GM23338 (cell line): ENCODE results near the gene MAP1B. TPM values are rescaled to one million over a fixed set of nuclear protein-coding genes. Genes with fewer than 3 reads are reported as not detected.

Experiments used
- ATAC-seq: fragments of 200-7000 bp; cut with Tn5 transposase; 3 replicates; pipeline ENCODE4 v1.9.1; 2020
- DNase-seq: peaks from one replicate; pipeline ENCODE4 v3.0.0-alpha.2; 2015; ENCODE audit warnings: low spot score
- H2AFZ ChIP-seq: fragments of 200-600 bp; sonication (generic); 2 replicates; pipeline ENCODE4 v1.8.0; 2016; ENCODE audit warnings: antibody characterized with exemption, mild to moderate bottlenecking, moderate library complexity
- H3F3A ChIP-seq: fragments of 200-600 bp; sonication (generic); replicated peaks from 2 replicates; pipeline ENCODE4 v1.8.0; 2017; ENCODE audit warnings: antibody characterized with exemption, mixed run types, low read depth
- H3K27ac ChIP-seq: fragments of 200-600 bp; sonication (generic); 2 replicates; pipeline ENCODE4 v1.6.1; 2016; ENCODE audit warnings: low read depth
- H3K27me3 ChIP-seq: fragments of 200-600 bp; sonication (generic); 2 replicates; pipeline ENCODE4 v1.8.0; 2016; ENCODE audit warnings: mild to moderate bottlenecking, mixed run types, moderate library complexity; ENCODE audit not compliant: insufficient read depth
- H3K36me3 ChIP-seq: fragments of 200-600 bp; sonication (generic); 2 replicates; pipeline ENCODE4 v1.8.0; 2016; ENCODE audit warnings: mild to moderate bottlenecking; ENCODE audit not compliant: insufficient read depth
- H3K4me1 ChIP-seq: fragments of 200-600 bp; sonication (generic); 2 replicates; pipeline ENCODE4 v1.8.0; 2016; ENCODE audit warnings: mild to moderate bottlenecking, moderate library complexity; ENCODE audit not compliant: insufficient read depth
- H3K4me2 ChIP-seq: fragments of 200-600 bp; sonication (generic); 2 replicates; pipeline ENCODE4 v1.7.1; 2017; ENCODE audit warnings: mixed run types
- H3K4me3 ChIP-seq: fragments of 200-600 bp; sonication (generic); 2 replicates; pipeline ENCODE4 v1.6.1; 2016; ENCODE audit warnings: mixed run types
- H3K79me2 ChIP-seq: fragments of 200-600 bp; sonication (generic); replicated peaks from 2 replicates; pipeline ENCODE4 v1.8.0; 2017; ENCODE audit warnings: mild to moderate bottlenecking; ENCODE audit not compliant: insufficient read depth
- H3K9me2 ChIP-seq: fragments of 200-600 bp; sonication (generic); 2 replicates; pipeline ENCODE4 v1.8.0; 2017; ENCODE audit not compliant: insufficient read depth
- H4K20me1 ChIP-seq: fragments of 200-600 bp; sonication (generic); replicated peaks from 2 replicates; pipeline ENCODE4 v1.8.0; 2017; ENCODE audit warnings: mild to moderate bottlenecking; ENCODE audit not compliant: insufficient read depth
- H3K27ac Mint-ChIP-seq: 2 replicates; pipeline ENCODE4 v1.8.0; 2020; ENCODE audit warnings: inconsistent platforms, mild to moderate bottlenecking, moderate library complexity, mixed read lengths
- H3K27me3 Mint-ChIP-seq: 3 replicates; pipeline ENCODE4 v1.8.0; 2022; ENCODE audit warnings: low read depth, mild to moderate bottlenecking, moderate library complexity, mixed read lengths, inconsistent platforms; ENCODE audit not compliant: insufficient read depth, poor library complexity
- H3K36me3 Mint-ChIP-seq: 3 replicates; pipeline ENCODE4 v1.8.0; 2021; ENCODE audit warnings: low read depth, mild to moderate bottlenecking, inconsistent platforms, moderate library complexity, mixed read lengths
- H3K4me1 Mint-ChIP-seq: 3 replicates; pipeline ENCODE4 v1.8.0; 2020; ENCODE audit warnings: mild to moderate bottlenecking, inconsistent platforms, mixed read lengths
- H3K4me3 Mint-ChIP-seq: 3 replicates; pipeline ENCODE4 v1.8.0; 2021; ENCODE audit warnings: moderate library complexity, mild to moderate bottlenecking, inconsistent platforms, mixed read lengths
- H3K9me3 Mint-ChIP-seq: 3 replicates; pipeline ENCODE4 v1.8.0; 2020; ENCODE audit warnings: moderate library complexity, mild to moderate bottlenecking, inconsistent platforms, mixed read lengths
- CREB1 ChIP-seq: fragments of 250-450 bp; sonication (Bioruptor Pico); IDR thresholded peaks from 2 replicates; pipeline ENCODE4 v1.5.0; 2020; ENCODE audit warnings: low read depth, mild to moderate bottlenecking, moderate library complexity
- JUNB ChIP-seq: IDR thresholded peaks from one replicate; pipeline ENCODE4 v1.6.1; 2016; ENCODE audit warnings: antibody characterized with exemption; ENCODE audit not compliant: unreplicated experiment
- POLR2AphosphoS5 ChIP-seq: IDR thresholded peaks from 2 replicates; pipeline ENCODE4 v1.6.1; 2016; ENCODE audit warnings: antibody characterized with exemption, low read depth
- REST ChIP-seq: IDR thresholded peaks from one replicate; pipeline ENCODE4 v1.6.1; 2018; ENCODE audit warnings: antibody characterized with exemption; ENCODE audit not compliant: unreplicated experiment
- ZNF331 ChIP-seq: fragments of 250-450 bp; sonication (Bioruptor Pico); IDR thresholded peaks from 2 replicates; pipeline ENCODE4 v1.5.0; 2020; ENCODE audit warnings: low read depth, mild to moderate bottlenecking, moderate library complexity
- polyA plus RNA-seq: library from polyadenylated mRNA; unstranded; fragments of >200 nt; fragmentation: Nextera tagmentation; extraction: Ambion mirVana; gene quantifications from 2 replicates; pipeline ENCODE4 v1.2.1, GENCODE V29; 2016
- total RNA-seq: library from RNA; depleted of rRNA; stranded (reverse); fragments of >200 nt; shearing (Covaris generic); gene quantifications from 2 replicates; pipeline ENCODE4 v1.2.3, GENCODE V29; 2014
- TF ChIP-seq, protein P1 (sequence below): IDR thresholded peaks from 2 replicates; pipeline ENCODE4 v1.6.1; 2016; ENCODE audit warnings: antibody characterized with exemption

Gene MAP1B
- total and polyA plus RNA-seq, 2 experiments from 2014 or later = 148 to 263 TPM

DNA sequence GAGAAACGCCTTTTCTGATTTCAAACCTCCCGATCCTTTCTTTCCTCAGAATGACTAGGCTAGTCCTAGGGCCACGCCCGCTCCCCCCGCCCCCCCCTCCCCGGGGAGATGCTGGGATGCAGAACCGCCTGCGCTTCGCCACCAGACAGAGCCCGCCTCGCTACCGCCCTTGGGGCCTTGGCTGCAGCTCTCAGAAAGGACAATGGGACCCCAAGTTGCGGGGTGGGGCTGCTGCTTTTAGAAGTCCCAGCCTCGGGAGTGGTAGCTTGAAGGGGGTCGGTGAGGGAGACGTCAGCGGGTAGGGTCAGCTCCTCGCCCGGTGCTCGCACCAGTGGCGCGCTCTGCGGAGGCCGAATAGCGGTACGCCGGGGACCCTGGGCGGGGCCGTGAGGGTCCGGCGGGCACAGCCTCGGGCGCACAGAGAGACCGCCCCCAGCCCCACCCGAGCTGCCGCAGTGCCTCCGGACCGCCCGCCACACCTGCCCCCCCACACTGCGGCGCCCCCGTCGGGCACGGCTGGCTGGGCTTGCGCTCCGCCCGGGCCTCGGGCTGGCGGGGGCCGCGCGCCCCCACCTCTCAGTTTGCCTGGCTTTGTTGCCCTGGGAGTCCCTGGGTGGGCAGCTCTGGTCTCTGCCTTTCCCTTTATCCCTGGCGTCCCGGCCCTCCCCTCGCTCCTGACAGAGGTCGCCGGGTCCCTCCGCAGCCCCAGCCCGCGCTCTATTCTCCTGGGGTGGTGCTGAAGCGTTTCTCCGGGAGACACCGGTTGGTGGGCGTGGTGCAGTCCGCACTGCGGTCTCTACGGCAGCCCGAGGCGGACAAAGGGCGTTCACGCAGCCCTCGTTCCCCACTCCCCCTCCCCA, 1.2 kb downstream of the MAP1B start:
- H2AFZ ChIP-seq = peak overlapping the region; percentile 29; the same call in 1 of the 2 replicates

More for the DNA sequence above, 1.2 kb downstream of the MAP1B start:
- Histone ChIP-seq H3K27me3 (no peaks in the 10 kb centered on the region), H3K4me2 (peak overlapping the region; percentile 84), H3K4me1 (peaks cover 35% of the 10 kb centered on the region), H3K9me2 (0 out of 2 replicates have a peak, but pooled peaks cover 9% of the 10 kb centered on the region), H3K27ac (peak overlapping the region; percentile 93), H3K36me3 (no peaks in the 10 kb centered on the region), H4K20me1 (no peaks in the 10 kb centered on the region), H3F3A (no peaks in the 10 kb centered on the region), H3K79me2 (peaks cover 49% of the 10 kb centered on the region), H3K4me3 (peak overlapping the region; percentile 90)
- Mint-ChIP-seq H3K36me3 (peaks cover 24% of the 10 kb centered on the region; the same call in 2 of the 3 replicates), H3K27me3 (peaks cover 14% of the 10 kb centered on the region), H3K4me1 (peaks cover 45% of the 10 kb centered on the region), H3K27ac (peak overlapping the region; percentile 94), H3K4me3 (peak overlapping the region; percentile 93), H3K9me3 (no peaks in the 10 kb centered on the region; the same call in 2 of the 3 replicates)
- peak; percentile 94 for DNase-seq
- peak; percentile 55 for ATAC-seq
- TF ChIP-seq REST (peak; percentile 38), POLR2AphosphoS5 (peak; percentile 59), JUNB (no peak), ZNF331 (no peak), CREB1 (0 out of 2 replicates have a peak, but pooled peaks have one; percentile 10)
- TF ChIP-seq, protein P1, sequence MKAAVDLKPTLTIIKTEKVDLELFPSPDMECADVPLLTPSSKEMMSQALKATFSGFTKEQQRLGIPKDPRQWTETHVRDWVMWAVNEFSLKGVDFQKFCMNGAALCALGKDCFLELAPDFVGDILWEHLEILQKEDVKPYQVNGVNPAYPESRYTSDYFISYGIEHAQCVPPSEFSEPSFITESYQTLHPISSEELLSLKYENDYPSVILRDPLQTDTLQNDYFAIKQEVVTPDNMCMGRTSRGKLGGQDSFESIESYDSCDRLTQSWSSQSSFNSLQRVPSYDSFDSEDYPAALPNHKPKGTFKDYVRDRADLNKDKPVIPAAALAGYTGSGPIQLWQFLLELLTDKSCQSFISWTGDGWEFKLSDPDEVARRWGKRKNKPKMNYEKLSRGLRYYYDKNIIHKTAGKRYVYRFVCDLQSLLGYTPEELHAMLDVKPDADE = no peak
